Gastroesophageal sphincter (tissue), 3 donors: ENCODE data around the gene SHISA2.

Experiments used
- CTCF ChIP-seq, 4 experiments: fragments of 200-600 bp in 2 of 4; fragments of 450-650 bp in 2 of 4; sonication (generic) in 1 of 4; IDR thresholded peaks; one replicate each; pipeline ENCODE4 v1.5.1; 2017 to 2019; ENCODE audit warnings: antibody characterized with exemption in 4 of 4, mild to moderate bottlenecking in 2 of 4, moderate library complexity in 2 of 4
- EP300 ChIP-seq: sonication (generic); formaldehyde crosslinking; IDR thresholded peaks from one replicate; pipeline ENCODE4 v1.6.1; 2017; ENCODE audit warnings: antibody characterized with exemption, mild to moderate bottlenecking
- POLR2A ChIP-seq, 2 donors: fragments of 450-650 bp; IDR thresholded peaks; one replicate each; pipeline ENCODE4 v1.6.1; 2017; ENCODE audit warnings: antibody characterized with exemption in 2 of 2, mild to moderate bottlenecking in 2 of 2, moderate library complexity in 1 of 2
- POLR2AphosphoS5 ChIP-seq: sonication (generic); formaldehyde crosslinking; IDR thresholded peaks from one replicate; pipeline ENCODE4 v1.6.1; 2017; ENCODE audit warnings: antibody characterized with exemption

- TF ChIP-seq CTCF (IDR thresholded peaks at IDR 0.05): no peak
- TF ChIP-seq POLR2AphosphoS5: no peak
- no peak for TF ChIP-seq POLR2A (IDR thresholded peaks at IDR 0.05)
- no peak for TF ChIP-seq EP300
Measured at GRCh38 chr13:26054896-26055295, 3.1 kb upstream of the SHISA2 start.
